Upper lobe of left lung (tissue), 4 donors: ENCODE measurements around the gene SORCS1.

ENCODE experiments used
- EP300 ChIP-seq, 4 donors: sonication (generic); formaldehyde crosslinking; IDR thresholded peaks; one replicate each; pipeline ENCODE4 v1.5.1; 2017; ENCODE audit warnings: antibody characterized with exemption in 4 of 4, control low read depth in 2 of 4
- POLR2A ChIP-seq, 4 donors: fragments of 450-650 bp; IDR thresholded peaks; one replicate each; pipeline ENCODE4 v1.5.1; 2016 to 2017; ENCODE audit warnings: antibody characterized with exemption in 4 of 4, mild to moderate bottlenecking in 2 of 4
- TF ChIP-seq, protein P1 (sequence below), 6 experiments: fragments of 450-650 bp in 4 of 6; fragments of 200-600 bp in 2 of 6; sonication (generic) in 2 of 6; IDR thresholded peaks; one replicate each; pipeline ENCODE4 v1.5.1; 2016 to 2019; ENCODE audit warnings: antibody characterized with exemption in 6 of 6

DNA sequence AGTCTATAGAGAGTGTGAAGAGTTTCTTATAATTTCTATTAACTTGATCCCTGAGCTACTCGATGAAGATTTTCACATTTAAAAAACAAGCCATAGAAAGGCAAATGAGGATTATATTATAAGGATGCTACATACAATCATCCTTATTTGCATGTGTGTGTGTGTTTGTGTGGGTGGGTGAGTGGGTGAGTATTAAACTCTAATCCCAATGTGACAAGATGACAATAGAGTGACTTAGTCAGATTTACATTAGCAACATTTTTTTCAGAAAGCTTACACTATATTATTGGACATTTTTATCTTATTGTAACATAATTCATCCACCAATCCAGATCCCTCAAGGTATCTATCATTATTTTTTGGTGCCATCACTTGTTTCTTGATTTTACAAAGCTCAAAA lies 331.7 kb downstream of the SORCS1 start:
- TF ChIP-seq POLR2A (IDR thresholded peaks at IDR 0.05) (no peak), EP300 (IDR thresholded peaks at IDR 0.05) (no peak)
- TF ChIP-seq, protein P1, sequence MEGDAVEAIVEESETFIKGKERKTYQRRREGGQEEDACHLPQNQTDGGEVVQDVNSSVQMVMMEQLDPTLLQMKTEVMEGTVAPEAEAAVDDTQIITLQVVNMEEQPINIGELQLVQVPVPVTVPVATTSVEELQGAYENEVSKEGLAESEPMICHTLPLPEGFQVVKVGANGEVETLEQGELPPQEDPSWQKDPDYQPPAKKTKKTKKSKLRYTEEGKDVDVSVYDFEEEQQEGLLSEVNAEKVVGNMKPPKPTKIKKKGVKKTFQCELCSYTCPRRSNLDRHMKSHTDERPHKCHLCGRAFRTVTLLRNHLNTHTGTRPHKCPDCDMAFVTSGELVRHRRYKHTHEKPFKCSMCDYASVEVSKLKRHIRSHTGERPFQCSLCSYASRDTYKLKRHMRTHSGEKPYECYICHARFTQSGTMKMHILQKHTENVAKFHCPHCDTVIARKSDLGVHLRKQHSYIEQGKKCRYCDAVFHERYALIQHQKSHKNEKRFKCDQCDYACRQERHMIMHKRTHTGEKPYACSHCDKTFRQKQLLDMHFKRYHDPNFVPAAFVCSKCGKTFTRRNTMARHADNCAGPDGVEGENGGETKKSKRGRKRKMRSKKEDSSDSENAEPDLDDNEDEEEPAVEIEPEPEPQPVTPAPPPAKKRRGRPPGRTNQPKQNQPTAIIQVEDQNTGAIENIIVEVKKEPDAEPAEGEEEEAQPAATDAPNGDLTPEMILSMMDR (IDR thresholded peaks at IDR 0.05) = no peak
